Stimulated activated CD4-positive, alpha-beta T cell treated with anti-CD3 and anti-CD28 coated beads, Interleukin-12 subunit alpha, Interleukin-12 subunit beta, amount 100 ng/mL, for 24 hours (primary cell): Measurements from ENCODE around the gene ZNF205.

Experiments used
- DNase-seq, 2 experiments: peaks; one replicate each; pipeline ENCODE4 v3.0.0-alpha.2; 2020; ENCODE audit warnings: low read depth in 2 of 2

ZNF205 gene

DNA sequence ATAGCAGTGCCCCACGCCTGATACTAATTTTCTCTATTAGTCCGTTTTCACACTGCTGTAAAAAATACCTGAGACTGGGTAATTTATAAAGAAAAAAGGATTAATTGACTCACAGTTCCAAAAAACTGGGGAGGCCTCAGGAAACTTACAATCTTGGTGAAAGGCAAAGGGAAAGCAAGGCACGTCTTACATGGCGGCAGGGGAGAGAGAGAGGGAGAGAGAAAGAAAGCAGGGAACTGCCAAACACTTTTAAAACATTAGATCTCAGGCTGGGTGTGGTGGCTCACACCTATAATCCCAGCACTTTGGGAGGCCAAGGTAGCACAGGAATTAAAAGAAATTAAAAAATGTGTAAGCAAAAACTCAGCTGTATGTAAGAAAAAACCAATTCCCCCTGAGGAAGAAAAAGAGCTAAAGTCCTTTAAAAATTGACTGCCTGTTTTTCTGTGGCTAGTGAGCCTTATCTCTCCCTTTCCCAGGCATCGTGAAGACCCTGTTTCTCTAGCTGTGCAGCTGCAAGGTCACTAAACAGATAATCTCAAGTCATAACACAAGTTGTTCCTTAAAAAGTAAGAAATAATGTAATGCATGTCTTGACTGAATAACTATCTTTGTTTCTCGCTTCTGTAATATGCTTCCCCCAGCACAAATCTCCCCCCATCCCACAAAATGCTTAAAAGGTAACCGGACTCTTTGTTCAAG is 27.3 kb upstream of the ZNF205 start:
- DNase-seq, result no peak

DNA sequence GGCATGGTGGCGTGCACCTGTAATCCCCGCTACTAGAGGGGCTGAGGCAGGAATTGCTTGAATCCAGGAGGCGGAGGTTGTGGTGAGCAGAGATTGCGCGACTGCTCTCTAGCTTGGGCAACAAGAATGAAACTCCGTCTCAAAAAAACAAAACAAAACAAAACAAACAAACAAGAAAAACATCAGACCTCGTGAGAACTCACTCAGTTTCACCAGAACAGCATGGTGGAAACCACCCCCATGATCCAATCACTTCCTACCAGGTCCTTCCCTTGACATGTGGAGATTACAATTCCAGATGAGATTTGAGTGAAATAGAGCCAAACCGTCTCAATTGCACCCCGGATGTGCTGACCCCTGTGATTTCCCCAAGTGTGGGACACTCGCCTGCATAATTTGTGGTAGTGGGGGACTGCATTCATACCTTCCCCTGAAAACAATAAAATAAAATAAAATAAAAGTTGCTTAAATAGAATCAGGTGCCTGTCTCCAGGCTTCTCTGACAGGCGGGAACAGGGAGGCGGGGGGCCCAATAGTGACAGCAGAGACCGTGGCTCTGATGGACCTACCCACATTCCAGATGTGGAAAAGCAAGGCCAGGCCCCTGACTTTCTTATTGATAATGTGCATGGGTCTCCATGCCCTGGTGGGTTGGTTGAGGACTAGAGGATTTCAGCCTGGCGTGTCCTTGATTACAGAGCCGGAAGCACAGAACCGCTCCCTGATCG is 26.4 kb upstream of the ZNF205 start:
- DNase-seq, result no peak

DNA sequence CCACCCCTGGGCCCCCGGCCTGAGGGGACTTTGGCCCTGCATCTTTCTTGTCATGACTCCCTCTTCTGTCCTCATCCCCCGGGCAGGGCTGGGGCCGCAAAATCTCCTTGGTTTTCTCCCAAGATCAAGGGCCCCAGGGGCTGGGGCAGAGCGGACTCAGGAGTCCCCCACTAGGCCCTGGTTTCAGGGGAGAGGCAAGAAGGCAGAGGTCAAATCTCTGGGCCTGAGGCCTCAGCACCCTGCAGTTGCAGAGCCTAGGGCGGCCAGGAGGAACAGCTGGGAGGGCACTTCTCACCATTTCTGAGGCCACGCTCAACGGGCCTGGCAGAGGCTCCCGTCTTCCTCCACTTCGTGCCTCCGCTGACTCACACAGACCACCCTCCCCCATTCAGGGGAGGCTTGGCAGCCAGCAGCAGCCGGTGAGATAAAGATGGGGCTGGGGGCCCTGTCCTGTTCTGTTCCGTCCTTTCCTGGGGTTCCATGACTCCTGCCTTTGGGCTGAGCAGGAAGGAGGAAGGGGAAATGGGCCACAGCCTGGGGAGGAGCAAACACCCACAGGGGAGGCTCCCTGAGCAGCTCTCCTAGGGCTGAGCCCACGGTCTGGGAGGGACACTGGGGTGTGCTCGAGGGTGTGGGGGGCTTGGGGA is 25.7 kb upstream of the ZNF205 start:
- DNase-seq, result no peak

DNA sequence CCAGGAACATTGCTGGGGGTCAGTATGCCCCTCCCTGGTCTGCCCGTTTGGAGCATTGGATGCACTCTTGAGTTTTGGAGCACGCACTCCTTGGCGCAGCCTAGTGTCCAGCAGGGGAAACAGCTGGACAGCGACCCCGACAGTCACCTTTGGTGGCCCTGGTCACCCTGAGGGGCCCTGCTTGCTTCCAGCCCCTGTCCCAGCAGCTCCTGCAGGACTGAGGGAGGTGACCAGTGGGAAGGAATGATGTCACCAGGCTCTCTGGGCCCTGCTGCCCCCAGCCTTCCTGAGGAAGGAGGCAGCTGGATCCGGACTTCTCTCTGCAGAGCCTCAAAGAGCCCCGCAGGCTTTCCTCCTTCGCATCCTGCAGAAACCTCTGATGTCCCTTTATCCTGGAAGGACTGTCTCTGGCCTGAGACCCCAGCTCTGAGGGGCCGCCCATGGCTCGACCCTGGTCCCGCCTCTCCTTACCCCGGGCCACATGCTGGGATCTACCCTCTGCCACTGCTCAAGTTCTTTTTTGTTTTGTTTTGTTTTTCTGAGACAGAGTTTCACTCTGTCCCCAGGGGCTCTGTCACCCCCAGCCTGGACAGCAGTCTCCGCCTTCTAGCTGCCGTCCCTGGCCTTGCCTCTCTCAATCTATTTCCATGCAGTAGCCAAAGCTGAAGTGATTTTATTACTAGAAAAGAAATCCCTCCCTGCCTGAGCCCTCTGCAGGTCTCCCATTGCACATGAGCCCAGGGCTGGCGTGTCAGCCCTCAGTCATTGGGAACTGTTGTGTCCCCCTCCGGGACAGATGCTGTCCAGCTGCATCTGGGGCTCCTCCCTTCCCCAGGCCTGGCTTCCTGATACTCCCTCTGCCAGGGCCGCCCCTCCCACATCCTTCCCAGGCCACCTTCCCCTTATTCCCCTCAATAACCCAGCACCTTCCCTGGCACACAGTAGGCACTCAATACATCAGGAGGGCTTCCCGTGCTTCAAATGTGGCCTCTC is 24.8 kb upstream of the ZNF205 start:
- no peak for DNase-seq

DNA sequence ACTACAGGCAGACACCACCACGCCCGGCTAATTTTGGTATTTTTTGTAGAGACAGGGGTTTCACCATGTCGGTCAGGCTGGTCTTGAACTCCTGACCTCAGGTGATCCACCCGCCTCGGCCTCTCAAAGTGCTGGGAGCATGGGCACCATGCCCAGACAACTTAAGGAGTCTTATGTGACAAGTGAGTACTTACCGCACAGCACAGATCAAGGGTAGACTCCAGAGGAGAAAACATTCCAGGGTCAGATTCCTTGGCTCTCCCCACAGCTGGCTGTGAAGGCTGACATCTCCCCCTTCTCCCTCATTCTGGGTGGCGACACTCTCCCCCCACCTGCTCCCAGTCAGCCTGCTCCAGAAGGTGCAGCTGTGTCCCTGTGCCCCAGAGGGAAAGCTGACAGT is 23.9 kb upstream of the ZNF205 start:
- DNase-seq, result no peak

DNA sequence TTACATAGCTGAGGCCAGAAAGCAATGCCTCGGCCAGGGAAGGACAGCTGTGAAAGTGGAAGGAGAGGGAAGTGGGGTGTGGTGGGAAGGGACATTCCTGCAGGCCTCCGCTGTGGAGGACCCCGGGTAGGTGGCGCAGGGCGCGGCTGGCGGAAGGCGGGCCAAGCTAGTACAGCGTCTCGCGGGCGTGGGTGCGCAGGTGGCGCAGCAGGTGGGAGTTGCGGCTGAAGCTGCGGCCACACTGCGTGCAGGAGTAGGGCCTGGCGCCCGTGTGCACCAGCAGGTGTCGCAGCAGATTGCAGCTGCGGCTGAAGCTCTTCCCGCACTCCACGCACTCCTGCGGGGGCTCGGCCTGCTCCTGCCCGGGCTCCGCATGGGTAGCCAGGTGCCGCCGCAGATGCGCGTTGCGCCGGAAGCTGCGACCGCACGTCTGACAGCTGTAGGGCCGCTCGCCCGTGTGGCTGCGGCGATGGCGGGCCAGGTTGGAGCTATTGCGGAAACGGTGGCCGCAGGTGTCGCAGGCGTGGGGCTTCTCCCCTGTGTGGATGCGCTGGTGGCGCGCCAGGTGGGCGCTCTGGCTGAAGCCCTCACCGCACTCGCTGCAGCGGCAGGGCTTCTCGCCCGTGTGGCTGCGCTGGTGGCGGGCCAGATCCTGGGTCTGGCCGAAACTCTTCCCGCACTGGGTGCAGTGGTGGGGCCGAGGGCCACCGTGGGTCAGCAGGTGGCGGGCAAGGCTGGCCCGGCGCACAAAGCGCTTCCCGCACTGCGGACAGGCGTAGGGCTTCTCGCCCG is 23.3 kb upstream of the ZNF205 start:
- DNase-seq, result no peak

DNA sequence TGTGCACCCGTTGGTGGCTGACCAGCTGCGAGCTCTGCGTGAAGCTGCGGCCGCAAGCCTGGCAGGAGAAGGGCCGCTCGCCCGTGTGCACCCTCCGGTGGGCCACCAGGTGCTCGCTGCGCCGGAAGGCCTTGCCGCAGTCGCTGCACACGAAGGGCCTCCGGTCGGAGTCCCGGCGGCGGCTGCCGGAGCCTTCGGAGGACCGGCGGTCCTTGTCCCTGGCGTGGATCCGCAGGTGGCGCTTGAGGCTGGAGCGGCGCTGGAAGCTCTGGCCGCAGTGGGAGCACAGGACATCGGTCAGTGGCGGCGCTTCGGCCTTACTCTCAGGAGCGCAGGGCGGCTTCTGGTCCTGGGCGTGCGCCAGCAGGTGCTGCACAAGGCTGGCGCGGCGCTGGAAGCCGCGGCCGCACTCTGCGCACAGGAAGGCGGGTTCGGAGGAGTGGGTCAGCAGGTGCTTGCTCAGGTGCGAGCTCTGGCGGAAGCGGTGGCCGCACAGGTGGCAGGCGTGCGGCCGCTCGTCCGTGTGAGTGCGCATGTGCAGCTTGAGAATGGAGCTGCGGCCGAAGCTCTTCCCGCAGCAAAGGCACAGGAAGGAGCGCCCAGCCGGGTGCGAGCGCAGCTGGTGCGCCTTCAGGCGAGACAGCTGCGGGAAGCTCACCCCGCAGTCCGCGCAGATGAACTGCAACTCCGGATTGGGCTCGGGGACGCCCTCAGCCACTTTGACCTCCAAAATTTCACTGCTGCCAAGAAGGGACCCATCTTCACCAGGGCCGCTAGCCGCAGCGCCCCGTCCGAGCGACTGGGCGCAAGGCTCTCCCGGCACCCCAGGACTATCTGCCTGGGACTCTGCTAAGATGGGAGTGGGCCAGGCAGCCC is 22.4 kb upstream of the ZNF205 start:
- DNase-seq, result no peak

DNA sequence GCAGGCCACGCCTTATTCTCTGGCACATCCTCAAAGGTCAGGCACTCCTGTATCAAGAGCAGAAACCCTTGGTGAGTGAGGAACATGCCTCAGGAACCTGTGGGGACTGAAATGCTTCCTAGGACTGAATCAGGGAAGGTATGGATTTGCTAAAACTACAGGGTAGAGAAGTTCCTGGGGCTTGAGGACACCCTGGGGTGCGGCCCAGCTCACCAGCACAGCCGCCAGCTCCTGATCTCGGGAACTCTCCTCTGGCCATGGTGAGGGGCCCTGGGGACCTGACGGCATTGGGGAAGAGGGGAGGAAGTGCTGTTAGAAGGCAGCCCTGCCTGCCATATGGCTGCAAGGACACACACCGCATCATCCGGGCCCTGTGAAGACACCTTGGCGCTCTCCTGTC is 20.8 kb upstream of the ZNF205 start:
- no peak for DNase-seq

DNA sequence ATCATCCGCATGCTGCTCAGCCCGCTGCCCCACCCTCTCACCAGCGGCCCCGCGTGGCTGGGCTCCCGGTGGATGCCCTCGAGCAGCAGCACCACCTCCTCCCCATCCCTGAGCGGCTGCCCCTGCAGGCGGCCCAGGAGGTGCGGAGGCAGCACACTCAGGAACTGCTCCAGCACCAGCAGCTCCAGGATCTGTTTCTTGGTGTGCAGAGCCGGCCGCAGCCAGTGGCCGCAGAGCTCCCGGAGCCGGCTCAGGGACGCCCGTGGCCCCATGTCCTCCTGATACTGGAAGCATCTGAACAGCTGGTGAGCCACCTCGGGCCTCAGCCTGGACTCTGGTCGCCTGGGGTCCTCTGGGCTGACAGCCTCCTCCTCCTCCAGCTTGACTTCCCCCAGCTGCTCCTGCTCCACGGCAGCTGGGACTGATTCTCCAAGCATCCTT is 19.9 kb upstream of the ZNF205 start:
- DNase-seq, result no peak

DNA sequence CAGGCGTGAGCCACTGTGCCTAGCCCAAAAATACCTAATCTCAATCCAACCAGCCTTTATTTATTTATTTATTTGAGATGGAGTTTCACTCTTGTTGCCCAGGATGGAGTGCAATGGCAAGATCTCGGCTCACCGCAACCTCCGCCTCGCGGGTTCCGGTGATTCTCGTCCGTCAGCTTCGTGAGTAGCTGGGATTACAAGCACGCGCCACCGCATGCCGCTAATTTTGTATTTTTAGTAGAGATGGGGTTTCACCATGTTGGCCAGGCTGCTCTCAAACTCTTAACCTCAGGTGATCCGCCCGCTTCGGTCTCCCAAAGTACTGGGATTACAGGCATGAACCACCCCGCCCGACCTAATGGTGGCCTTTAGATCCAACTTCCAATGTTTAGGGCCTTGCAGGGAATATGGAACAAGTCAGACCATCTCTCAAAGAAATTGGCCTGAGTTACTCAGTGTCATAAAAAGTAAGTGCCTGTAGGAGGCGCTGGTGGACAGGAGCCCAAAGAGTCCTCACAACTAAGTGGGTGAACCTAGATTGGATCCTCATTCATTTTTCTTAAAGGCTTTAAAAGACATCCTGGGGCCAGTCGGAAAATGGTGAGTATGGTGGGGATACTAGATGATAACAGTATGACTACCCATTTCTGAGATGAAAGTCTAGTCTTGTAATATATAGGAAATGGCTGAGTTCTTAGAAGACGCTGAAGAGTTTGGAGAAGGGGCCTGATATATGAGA is 17.9 kb upstream of the ZNF205 start:
- DNase-seq, result no peak

DNA sequence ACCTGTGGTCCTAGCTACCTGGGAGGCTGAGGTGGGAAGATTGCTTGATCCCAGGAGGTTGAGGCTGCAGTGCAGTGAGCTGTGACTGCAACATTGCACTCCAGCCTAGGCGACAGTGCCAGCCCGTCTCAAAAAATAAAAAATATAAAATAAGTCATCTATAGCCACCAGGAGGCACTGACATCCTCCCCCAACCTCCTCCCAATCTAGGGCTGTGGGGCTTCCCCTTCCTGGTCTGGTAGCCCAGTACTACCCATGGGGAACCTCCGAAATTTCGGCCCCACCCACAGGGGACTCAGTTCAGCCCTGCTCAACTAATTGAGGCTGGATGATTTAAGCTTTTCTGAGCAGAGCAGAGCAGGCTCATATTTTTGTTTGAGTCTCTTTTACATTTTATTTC is 16.5 kb upstream of the ZNF205 start:
- DNase-seq, result peak in 1 of 2 experiments; percentile 52

DNA sequence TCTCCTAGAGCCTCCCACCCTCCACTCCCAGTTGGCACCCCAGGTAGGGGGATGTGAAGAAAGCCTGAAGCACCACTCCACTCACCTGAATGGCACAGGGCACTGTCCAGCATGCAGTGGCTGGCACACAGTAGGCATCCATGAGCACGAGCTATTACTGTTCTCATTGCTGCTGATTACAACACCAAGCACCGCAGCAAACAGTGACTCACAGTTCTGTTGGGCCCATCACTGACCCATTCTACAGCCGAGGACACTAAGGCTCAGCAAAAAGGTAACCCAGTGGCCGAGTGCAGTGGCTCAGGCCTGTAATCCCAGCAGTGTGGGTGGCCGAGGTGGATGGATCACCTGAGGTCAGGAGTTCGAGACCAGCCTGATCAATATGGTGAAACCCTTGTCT is 16.0 kb upstream of the ZNF205 start:
- no peak for DNase-seq

DNA sequence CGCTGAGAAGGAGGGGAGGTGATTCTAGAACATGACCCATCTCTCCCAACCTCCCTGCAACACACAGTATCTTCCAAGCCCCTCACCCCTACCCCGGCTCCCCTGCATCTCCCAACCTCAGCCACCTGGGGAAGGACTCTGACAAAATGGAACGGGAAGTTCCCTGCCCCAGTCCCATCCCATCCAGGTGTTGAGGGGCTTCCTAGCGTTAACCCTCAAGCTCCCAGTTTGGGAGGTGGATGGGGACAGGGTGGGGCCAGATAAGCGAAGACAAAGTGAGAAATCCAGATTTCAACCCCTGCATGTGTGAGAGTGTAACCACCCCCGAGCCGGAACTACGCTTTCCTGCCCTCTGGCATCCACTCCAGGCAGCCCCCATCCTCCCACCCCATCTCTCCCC is 15.1 kb upstream of the ZNF205 start:
- no peak for DNase-seq

DNA sequence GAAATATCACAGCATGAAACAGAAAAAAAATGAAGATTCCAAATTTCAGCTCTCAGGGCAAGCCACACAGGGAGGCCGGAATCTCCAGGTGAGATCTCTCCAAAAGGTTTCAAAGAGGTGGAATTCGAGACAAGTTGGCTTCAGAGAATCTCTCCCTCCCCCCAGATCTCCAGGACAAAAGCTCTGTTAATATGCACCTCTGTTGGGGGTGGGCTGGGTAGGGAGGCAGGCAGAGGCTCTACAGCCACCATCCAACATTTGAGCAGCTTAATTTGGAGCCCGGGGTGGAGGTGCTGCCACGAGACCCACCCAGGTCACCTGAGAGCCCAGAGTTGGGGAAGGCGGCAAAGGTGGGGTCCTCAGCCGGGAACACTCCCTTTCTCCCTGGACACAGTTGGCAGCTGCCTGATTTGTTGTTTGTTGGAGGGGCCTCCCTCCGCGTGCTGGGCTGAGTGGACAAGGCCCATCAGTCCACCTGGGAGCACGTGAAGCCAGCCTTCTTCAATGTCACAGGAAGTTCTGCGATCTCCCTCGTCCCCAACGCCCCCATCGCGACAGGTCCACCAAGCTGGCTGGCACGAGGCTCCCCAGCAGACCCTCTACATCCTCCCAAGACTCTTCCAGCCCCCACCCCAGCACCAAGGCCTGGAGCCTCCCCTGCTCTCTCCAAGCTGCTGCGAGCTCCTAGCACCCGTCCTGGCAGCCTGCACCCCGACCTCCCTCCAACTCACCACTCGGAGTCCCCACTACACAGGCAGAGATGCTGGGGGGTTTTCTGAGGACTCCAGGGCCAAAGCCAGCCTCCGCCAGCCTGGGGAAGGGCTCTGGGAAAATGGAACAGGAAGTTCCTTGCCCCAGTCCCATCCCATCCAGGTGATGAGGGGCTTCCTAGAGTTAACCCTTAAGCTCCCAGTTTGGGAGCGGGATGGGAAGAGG is 13.7 kb upstream of the ZNF205 start, which contains the start of gene ZSCAN10:
TSS of gene ZSCAN10 (minus strand) at position 836 of the 936 bp plus-strand sequence. CDS start 6,357 bp downstream, outside the sequence.
- DNase-seq, result no peak

DNA sequence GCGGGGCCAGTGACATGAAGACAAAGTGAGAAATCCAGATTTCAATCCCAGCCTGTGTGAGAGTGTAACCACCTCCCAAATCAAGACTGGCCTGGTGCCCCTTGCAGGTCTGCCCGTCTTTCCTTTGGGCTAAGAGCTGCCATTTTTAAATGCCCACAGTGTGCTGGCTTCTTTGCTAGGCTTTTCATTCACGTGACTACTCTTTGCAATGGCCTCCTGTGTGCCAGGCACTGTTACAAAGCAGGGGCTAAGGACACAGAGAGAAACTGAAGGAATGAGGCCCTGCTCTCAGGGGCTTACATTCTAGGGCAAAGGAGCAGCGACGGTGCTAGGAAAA is 13.0 kb upstream of the ZNF205 start:
- DNase-seq, result no peak

DNA sequence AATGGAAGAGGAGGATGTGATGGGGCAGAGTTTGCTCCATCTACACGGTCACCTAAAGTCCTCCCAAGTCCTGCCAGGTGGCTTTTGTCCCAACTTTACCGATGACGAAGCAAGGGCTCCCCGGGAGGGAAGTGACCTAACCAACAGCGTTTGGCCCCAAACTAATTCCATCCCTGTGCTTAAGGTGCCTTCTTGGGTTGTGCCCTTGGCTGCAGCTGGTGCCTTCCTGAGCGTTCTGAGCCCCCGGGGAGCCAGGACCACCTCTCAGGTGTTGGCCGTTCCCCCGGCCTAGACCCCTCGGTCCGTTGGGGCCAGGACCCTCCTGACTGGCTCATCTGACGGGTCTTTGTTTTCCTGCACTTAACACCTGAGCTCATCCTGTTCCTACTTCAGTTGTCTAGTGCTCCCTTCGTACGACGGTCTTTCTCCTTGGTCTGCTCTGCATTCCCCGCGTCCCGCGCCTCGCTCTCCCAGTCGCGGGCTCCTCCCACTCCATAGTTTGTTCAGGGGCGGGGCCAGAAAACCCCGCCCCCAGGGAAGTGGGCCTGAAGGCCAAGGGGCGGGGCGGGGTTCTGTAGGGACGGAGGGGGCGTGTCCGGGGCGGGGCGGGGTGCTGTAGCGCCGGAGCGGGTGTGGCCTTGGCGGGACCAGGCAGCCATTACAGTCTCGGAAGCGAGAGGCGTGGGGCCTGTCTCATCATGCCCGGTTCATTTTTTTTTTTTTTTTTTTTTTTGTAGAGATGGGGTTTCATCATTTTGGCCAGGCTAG is 12.5 kb upstream of the ZNF205 start:
- DNase-seq, result peak; percentile 87 to 93
